Measurements from ENCODE around the gene CDC37.
A peak's percentile ranks its signal among the peaks of the same experiment; 100 is the strongest.
"Not testable (repeated sequence)": the region's sequence is repeated elsewhere in the genome, so short reads cannot be mapped to it uniquely, and the experiment has no call there.

Gene CDC37

DNA sequence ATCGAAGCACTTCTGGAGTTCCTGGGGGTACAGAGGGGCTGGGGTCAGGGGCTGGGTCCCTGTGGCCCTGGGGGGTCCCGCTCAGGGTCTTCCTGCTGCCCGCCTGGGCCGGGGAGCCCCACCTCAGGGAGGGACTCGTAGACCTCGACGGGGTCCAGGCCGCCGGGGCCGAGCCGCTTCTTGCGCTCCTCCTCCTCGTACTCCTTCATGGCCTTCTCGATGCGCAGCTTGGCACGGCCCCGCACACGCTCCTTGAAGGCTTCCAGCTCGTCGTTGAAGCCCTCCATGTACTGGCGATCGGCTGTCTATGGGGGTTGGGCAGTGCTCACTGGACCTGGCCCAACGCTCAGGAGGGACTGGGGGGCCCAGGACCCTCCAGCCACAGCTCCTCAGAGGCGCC lies 10.2 kb downstream of the CDC37 start:
- DNase-seq = no peak

DNA sequence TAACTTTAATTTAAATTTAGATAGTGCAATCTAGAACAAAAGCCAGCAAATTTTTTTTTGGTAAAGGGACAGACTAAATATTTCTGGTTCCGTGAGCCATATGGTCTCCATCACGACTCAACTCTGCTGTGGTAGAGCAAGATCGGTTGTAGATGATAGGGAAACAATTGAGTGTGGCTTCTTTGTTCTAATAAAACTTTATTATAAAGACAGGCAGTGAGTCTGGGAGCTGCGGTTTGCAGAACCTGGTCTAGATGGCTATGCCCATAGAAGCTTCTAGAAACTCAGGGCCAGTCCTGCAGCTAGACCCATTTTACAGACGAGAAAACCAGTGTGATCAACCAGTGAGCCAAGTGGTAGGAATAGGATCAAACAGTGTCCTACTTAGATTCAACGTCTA lies 11.2 kb downstream of the CDC37 start:
- no peak for DNase-seq

DNA sequence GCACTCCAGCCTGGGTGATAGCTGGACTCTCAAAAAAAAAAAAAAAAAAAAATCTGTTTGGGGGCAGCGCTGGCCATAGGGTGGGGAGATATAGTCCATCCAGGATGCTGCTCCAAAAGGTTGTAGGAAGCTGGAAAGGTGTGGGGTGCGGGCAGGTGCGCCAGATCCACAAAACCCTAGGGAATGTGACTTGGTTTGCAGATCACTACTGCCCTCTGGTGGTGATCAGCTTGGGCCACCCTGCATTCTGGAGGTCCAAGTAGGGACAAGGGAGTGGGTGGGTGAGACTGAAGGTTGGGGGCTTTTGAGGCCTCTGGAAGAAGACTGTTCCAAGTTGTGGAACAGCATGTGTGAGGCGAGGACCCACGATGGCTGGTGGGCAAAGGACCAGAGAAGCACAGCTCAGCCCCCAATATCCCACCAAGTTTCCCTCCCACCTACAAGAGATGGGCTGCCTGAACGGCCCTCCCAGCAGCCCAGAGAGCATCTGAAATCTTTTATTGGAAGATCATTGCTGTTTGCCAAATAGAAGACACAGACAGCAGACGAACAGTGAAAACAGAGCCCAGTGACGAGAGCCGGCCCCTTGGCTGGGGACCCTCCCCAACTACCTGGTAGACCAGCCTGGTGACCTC lies 12.6 kb downstream of the CDC37 start:
- DNase-seq = no peak

DNA sequence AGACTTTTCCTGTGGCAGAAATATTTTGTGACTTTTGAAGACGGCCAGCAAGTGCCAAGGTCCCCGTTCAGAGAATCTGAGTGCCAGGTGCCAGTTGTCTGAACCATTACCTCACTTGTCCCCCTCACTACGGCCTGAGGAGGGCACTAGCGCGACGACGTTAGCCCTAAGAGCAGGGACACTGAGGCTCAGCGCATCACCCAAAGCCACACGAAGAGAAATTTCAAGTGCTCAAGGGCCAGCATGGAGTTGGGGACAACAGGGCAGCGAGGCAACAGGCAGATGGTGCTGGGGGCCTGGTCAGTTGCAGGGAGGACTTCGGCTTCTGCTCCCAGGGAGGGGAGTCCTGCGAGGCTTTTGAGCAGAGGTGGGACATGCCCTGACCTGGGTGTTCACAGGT lies 13.5 kb downstream of the CDC37 start:
- DNase-seq = no peak

DNA sequence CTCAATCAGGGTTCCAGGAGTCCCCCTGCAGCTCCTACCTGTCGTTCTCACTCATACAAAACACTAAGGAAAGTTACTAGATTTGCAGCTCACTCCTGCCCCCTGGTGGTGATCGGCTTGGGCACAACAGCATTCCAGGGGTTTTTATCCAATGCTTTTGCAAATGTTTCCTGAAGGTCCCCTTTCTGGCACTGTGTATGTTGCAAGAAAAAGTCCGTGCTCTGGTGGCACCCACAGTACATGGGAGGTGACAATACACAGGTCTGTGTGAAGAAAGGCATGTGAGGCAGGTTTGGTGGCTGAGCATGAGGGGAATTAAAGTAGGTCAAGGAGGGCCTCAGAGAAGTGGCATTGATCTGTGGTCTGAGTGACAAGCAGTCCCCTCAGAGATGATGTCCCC lies 14.4 kb downstream of the CDC37 start:
- DNase-seq = no peak

DNA sequence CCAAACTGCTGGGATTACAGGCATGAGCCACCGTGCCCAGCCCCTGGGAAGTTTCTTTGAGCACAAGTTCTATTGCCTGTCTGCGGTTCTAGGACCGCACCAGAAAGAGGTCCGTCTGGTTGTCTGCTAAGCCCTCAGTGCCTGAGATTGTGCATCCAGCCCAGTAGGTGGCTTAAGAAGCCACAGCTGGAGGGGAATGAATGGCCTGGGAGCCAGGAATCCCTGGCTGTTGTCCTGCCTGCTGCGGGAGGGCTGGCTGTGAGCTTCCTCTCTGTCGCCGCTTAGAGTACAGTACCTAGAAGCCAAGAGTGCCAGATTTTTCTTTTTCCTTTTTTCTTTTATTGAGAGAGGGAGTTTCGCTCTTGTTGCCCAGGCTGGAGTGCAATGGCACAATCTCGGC lies 18.8 kb downstream of the CDC37 start:
- DNase-seq = no peak

DNA sequence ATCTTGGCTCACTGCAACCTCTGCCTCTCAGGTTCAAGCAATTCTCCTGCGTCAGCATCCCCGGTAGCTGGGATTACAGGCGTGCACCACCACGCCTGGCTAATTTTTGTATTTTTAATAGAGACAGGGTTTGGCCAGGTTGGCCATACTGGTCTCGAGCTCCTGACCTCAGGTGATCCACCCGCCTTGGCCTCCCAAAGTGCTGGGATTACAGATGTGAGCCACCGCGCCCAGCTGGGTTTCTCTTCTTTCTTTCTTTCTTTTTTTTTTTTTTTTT lies 20.2 kb downstream of the CDC37 start:
- DNase-seq = not testable (repeated sequence)

DNA sequence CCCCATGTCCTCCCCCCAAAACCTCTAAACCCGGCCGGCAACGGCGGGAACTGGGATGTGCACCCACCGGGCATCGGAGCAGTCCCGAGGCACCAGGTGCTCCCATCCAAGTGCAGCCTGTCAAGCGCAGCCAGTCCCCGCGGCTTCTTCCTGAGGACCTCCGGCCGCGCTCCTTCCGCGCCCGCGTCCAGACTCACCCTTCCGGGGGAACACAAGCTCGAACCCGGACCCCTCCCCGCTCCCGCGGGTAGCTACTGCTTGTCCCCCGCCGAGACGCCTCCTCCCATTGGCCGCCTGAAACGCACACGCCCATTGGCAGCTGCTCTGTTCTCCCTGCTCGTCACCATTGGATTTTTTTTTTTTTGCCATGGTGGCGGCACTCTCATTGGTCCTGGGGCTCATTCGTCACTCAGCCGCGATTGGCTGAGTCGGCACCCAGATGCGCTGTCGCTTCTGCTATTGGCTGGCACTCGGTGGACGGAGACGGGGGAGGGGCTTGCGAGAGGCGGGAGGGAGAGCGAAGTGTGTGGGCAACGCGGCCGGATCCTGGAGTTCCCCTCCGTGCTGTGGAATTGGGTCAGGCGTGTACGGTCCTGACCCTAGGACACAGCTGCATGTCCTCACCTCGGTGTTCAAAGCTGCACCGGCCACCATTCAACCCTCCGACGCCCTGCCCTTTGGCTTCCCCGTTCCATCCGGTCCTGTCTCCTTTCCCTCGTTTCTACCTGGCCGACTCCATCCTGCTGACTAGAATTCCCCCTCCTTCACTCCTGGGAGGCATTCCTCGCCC lies 22.8 kb downstream of the CDC37 start, which contains the start of gene TYK2:
TYK2 (minus strand) TSS at position 260 of the 790 bp plus-strand sequence. CDS start 2,166 bp downstream, outside the sequence.
- peak; percentile 83 for DNase-seq

DNA sequence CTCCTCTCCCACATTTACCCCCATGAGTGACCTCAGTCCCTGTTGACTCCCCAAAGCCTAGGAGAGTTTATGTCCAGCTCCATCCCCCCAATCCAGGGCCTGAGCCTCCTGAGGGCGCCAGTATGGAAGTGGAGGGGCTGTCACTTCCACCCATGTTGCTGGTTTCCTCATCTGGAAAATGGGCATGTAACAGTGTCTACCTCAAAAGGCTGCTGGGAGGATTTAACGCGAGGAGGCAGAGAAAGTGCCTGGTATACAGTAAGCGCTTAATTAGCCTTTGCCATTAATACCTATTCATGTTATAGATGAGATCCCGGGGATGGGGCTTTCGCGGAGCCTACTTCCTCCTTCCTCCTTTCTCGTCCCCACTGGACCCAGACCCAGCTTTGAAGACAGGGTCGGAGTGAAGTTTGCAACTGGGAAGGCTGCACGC lies 23.4 kb downstream of the CDC37 start:
- DNase-seq = no peak

DNA sequence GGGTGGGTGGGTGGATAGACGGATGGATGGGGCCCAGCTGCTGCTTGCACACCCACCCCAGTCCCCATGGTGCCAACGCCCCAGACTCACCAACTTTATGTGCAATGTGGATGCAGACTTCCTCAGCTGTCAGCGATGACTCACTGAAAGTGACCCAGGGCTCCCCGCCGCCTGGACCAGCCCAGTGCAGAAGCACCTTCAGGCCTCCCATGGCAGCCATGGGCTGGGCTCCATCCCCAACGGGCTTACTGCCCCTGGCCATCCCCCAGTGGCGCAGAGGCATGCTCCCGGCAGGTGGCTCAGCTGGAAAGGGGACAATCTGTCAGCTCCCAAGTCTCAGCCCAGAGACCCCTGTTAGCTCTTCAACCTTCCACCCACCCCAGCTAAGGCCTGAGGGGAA lies 25.2 kb downstream of the CDC37 start:
- no peak for DNase-seq

DNA sequence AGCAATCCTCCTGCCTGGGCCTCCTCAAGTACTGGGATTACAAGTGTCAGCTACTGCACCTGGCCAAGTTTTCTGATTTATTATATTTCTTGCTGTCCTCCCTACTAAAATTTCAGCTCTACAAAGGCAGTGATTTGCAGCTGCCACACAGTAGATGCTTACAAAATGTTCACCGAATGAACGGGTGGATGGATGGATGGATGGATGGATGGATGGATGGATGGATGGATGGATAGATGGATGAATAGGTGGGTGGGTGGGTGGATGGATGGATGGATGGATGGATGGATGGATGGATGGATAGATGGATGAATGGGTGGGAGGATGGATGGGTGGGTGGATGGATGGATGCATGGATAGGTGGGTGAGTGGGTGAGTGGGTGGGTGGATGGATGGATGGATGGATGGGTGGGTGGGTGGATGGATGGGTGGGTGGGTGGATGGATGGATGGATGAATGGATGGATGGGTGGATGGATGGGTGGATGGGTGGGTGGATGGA lies 26.2 kb downstream of the CDC37 start:
- not testable (repeated sequence) for DNase-seq

DNA sequence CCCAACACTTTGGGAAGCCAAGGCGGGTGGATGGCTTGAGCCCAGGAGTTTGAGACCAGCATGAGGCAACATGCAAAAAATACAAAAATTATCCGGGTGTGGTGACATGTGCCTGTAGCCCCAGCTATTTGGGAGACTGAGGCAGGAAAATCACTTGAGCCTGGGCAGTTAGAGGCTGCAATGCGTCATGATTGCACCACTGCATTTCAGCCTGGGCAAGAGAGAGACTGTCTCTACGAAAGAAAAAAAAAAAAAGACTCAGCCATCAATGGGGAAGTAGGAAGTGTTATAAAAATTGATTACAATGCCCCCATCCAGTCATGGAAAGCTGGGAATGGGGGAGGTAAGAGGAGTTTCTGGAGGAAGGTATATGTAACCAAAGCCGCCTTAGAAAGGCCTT lies 28.4 kb downstream of the CDC37 start:
- DNase-seq = no peak

DNA sequence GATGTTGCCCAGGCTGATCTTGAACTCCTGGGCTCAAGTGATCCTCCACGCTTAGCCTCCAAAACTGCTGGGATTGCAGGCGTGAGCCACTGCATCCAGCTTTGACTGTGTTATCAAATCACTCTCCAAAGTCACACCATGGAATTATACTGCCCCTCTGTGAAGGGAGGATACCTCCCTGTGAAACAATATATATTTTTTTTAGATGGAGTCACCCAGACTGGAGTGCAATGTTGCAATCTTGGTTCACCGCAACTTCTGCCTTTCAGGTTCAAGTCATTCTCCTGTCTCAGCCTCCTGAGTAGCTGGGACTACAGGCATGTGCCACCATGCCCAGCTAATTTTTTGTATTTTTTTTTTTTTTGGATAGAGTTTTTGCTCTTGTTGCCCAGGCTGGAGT lies 30.7 kb downstream of the CDC37 start:
- DNase-seq = peak; percentile 69

DNA sequence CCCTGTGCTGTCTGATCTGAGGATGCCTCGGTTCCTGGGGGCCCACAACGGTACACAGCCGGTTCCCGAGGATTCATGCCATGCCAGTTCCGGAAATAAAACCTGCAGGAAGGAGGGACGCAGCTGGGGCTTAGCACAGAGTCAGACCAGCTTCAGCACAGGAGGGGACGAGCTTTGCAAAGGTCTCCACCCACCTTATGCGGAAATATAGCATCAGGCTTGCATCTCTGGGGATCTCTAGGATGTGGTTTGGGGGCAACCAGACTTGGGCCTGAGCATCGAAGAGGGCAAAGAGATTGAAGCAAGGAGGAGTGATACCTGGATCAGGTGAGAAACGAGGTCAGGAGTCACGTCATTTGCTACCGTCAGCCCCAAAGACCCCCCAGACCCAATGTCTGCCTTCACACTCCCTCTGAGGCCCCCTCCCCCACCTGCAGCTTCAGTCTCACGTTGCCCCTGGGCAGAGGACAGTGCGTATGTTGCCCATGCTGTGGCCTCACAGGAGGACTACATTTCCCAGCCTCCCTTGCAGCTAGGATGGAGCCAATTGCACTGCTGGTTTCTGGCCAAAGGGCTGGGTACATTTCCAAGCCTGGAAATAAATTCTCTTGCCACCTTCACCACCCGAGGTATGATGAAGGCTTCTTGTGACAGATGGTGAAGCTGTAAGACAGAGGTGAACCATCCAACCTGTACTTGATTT lies 35.1 kb downstream of the CDC37 start:
- DNase-seq = no peak

DNA sequence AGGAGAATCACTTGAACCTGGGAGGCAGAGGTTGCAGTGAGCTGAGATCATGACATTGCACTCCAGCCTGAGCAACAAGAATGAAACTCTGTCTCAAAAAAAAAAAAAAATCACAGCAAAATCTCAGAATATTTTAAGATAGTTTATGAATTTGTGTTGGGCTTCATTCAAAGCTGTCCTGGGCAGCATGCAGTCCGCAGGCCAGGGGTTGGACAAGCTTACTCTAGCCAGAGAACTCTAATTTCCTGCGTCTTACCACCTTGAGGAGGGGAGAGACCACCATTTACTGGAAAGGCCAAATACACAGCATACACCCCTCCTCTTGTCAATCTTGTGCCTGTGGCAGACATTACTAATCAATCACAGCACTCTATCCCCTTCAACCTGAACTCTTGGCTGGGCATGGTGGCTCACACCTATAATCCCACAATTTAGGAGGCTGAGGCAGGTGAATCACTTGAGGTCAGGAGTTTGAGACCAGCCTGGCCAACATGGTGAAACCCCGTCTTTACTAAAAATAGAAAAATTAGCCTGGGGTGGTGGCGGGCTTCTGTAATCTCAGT lies 36.3 kb downstream of the CDC37 start:
- not testable (repeated sequence) for DNase-seq

DNA sequence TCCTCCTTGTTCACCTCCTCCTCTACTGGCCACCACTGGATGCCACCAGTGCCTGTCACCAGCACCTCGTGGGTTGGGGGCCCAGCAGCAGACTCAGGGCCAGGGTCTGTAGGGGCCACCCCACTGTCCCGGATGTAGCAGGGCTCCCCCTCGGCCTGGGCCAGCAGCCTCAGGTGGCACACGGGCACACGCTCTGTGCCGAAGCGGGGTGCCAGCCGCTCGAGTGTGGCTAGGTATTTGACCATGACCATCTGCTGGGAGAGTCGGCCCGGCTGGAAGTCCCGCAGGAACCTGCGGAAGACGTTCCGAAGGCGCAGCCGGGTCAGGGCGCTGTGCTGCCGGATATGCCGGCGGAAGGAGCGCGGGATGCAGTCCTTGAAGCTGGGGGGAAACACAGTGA lies 37.8 kb downstream of the CDC37 start:
- no peak for DNase-seq

DNA sequence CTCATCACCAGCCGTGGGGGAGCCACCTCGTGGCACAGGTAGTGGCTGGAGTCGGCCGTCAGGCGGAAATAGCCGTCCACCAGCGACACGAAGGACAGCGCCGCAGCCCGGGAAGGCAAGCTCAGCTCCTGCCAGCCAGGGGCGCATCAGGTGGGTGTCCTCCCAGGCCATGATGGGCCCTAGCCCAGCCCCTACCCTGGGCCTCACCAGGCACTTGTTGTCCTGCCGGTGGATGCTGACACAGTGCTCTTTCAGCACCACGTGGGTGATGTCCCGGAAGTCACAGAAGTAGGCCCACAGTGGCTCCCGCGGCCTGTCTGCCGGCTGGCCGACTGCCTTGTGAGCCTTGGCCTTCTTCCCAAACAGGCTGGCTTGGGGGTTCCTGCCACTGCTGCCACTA lies 38.7 kb downstream of the CDC37 start:
- no peak for DNase-seq

DNA sequence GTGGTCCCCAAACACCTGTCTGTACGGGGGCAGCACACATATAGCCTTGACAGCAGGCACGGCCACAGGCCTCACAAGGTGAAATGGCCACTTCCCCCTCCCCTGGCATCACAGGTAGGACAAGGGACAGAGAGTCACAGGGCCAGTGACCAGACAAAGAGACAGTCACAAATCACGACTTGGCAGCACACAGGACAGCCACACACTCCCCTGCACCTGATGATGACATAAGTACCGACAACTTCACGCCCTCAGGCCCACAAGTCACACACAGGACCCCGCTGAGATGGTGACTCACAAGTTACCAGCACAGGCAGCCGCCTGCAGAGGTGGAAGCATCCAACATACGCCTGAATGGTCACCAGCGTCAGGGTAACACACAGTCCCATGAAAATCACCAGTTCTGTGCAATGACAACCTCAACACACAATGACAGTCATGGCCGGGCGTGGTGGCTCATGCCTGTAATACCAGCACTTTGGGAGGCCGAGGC lies 39.5 kb downstream of the CDC37 start:
- no peak for DNase-seq

DNA sequence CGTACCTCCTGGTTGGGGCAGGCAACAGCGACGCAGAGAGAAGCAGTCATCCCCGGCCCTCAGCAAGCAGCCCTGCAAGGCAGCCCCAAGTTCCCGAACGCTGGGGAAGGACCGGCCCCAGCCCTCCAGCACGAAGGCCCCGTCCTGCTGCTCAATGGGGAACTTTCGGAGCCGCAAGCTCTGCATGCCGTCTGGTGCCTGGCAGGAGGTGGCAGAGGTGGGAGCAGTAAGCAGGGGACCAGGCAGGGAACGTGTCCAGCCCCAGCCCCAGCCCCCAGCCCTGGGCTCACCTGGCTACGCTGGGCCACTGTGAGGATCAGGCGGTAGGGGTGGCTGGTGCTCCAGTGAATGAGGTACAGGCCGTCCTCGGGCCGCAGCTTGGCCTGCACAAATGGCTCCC lies 41.1 kb downstream of the CDC37 start:
- no peak for DNase-seq

DNA sequence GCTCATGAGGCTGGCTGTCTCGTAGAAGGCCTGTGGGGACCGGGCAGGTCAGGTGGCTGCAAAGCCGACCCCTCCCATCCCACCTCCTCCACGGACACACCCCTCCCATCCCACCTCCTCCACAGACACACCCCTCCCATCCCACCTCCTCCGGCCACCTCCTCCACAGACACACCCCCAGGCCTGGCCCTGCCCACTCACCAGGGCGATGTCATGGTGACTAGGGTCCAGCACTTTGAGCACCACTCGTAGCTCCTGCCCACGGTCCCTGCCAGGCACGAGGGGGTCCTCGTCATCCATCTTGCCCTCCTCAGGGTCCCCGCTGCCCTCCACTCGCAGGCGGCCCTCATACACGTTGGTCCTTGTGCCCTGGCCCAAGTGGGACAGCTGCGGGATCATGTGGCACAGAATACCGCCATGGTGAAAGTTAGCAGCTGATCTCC lies 41.8 kb downstream of the CDC37 start:
- no peak for DNase-seq

DNA sequence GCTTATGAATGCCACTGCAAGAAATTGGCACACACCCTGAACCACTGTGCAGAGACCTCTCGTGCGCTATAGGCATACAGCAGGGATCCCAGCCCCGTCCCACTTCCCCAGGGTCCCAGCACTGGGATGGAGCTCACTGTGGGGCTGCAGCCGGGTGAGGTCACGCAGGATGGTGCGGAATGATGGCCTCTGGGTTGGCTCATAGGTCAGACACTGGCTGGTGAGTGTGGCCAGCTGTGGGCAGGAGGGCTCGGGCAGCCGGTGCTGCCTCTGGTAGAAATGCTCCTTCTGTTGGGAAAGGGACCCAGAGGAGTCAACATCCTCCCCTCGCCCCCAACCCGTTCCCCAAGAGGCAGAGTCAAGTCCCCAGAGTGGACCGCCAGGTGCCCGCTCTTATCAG lies 46.9 kb downstream of the CDC37 start:
- DNase-seq = no peak

DNA sequence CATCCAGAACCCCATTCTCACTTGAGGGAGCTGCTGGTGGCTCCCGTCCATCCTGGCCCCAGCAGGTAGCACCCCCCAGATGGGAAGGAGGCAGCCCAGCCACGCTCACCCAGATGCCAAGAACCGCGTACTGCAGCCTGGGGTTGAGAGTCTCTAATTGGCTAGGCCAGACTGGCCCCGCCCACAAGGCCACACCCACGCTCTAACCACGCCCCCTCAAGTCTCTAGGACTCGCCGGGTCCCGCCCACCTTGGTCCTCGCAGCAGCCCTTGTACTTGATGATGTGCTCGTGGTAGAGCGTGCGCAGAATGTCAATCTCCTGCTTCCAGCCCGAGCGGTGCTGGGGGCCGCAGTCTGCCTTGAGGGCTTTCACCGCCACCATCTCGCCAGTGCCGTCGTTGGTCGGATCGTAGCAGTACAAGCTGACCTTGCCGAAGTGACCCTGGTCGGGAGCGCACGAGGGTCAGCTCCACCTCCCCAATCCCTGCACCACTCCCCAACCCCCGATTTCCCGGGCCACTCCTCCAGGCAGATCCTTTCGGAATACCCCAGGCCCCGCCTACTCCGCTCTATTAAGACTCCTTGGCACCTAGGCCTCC lies 49.5 kb downstream of the CDC37 start:
- no peak for DNase-seq
